Lung (tissue), 12 donors: Measurements from ENCODE around the gene SULT1C4. TPM values are rescaled to one million over a fixed set of nuclear protein-coding genes. Genes with fewer than 3 reads are reported as not detected.

Source experiments
- ATAC-seq: fragments of 200-7000 bp; cut with Tn5 transposase; one replicate; pipeline ENCODE4 v1.9.1; 2020; ENCODE audit warnings: moderate number of reproducible peaks; ENCODE audit not compliant: insufficient read depth, low FRiP score
- DNase-seq, 3 donors: peaks; one replicate each; pipeline ENCODE4 v3.0.0-alpha.2; 2013 to 2017
- H3K27ac ChIP-seq, 2 donors: one replicate each; pipeline ENCODE4 v1.5.1; 2013; ENCODE audit warnings: mild to moderate bottlenecking in 2 of 2, moderate library complexity in 2 of 2, control low read depth in 1 of 2, inconsistent platforms in 1 of 2, low read depth in 1 of 2, low read length in 1 of 2
- H3K27me3 ChIP-seq, 3 donors: one replicate each; pipeline ENCODE4 v1.5.1; 2013; ENCODE audit warnings: low read length in 2 of 3; ENCODE audit not compliant: control insufficient read depth in 3 of 3, insufficient read depth in 3 of 3
- H3K36me3 ChIP-seq, 4 donors: one replicate each; pipeline ENCODE4 v1.5.1; 2013; ENCODE audit warnings: low read length in 4 of 4, mild to moderate bottlenecking in 1 of 4, moderate library complexity in 1 of 4; ENCODE audit not compliant: control insufficient read depth in 4 of 4, insufficient read depth in 4 of 4
- H3K4me1 ChIP-seq, 5 donors: one replicate each; pipeline ENCODE4 v1.5.1; 2013; ENCODE audit warnings: low read length in 5 of 5, mild to moderate bottlenecking in 2 of 5, moderate library complexity in 1 of 5; ENCODE audit not compliant: control insufficient read depth in 5 of 5, insufficient read depth in 5 of 5
- H3K4me3 ChIP-seq: one replicate; pipeline ENCODE4 v1.5.1; 2013; ENCODE audit warnings: mild to moderate bottlenecking, control low read depth, moderate library complexity
- H3K9ac ChIP-seq, 2 donors: one replicate each; pipeline ENCODE4 v1.5.1; 2013; ENCODE audit warnings: low read length in 2 of 2, control low read depth in 1 of 2; ENCODE audit not compliant: insufficient read depth in 1 of 2
- H3K9me3 ChIP-seq, 4 donors: one replicate each; pipeline ENCODE4 v1.5.1; 2013; ENCODE audit warnings: low read length in 3 of 4, mild to moderate bottlenecking in 1 of 4, moderate library complexity in 1 of 4; ENCODE audit not compliant: control insufficient read depth in 4 of 4, insufficient read depth in 3 of 4
- WGBS, 2 donors: extraction: QIAGEN DNeasy Blood & Tissue Kit; methylation state at CpG; one replicate each; pipeline ENCODE4 v1.1.7; 2013; 5-methylcytosine and 5-hydroxymethylcytosine counted together
- polyA plus RNA-seq, 2 donors: library from polyadenylated mRNA; stranded (reverse); fragments of 200-250 nt; gene quantifications; one replicate each; pipeline ENCODE4 v1.2.1, GENCODE V29; 2013
- total RNA-seq, 2 donors: library from RNA; depleted of rRNA in 1 of 2; stranded (reverse); fragments of >200 nt in 1 of 2; gene quantifications; one replicate each; pipeline ENCODE4 v1.2.1, GENCODE V29; 2014 to 2021
- TF ChIP-seq, protein P1 (sequence below): IDR thresholded peaks from 2 replicates; pipeline ENCODE4 v1.5.1; 2012; ENCODE audit warnings: mild to moderate bottlenecking; ENCODE audit errors: control extremely low read depth, extremely low read depth
- donor health status: control.
- donor health status: control.
- donor health status: Bipolar disorder and iron deficiency.
- donor health status: healthy.
- donor health status: DM: yes; HTN: yes; CAD: no.

The SULT1C4 gene
- total and polyA plus RNA-seq, 4 donors = 1.7 to 85.0 (median 5.8) TPM

DNA sequence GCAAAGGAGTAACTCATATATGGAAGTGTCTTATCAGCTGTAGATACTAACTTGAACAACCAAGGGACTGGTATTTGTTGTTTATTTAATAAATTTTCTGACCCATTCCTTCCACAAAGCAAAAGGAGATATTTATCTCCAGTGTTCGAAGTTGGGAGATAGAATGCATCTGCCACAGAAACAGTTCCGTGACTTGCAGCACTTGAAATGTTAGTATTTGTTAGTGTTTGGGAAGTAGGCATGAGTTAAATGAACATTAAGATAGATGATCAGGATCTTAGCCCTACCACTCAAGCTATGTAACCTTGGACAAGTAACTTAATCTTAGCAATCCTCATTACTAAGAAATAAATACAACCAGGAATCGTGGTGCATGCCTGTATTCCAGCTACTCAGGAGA lies 12.1 kb upstream of the SULT1C4 start:
- Histone ChIP-seq H3K36me3 (no peaks in the 10 kb centered on the region), H3K9me3 (peaks cover 0 to 5% (median 0%) of the 10 kb centered on the region in 4 donors), H3K9ac (no peak overlapping the region), H3K4me3 (no peak overlapping the region), H3K27ac (no peak overlapping the region), H3K4me1 (peaks cover 0 to 2% (median 0%) of the 10 kb centered on the region in 5 donors), H3K27me3 (no peaks in the 10 kb centered on the region)
- 90 to 94% methylated on average over 3 of the region's 3 CpGs for WGBS, 2 donors
- TF ChIP-seq, protein P1, sequence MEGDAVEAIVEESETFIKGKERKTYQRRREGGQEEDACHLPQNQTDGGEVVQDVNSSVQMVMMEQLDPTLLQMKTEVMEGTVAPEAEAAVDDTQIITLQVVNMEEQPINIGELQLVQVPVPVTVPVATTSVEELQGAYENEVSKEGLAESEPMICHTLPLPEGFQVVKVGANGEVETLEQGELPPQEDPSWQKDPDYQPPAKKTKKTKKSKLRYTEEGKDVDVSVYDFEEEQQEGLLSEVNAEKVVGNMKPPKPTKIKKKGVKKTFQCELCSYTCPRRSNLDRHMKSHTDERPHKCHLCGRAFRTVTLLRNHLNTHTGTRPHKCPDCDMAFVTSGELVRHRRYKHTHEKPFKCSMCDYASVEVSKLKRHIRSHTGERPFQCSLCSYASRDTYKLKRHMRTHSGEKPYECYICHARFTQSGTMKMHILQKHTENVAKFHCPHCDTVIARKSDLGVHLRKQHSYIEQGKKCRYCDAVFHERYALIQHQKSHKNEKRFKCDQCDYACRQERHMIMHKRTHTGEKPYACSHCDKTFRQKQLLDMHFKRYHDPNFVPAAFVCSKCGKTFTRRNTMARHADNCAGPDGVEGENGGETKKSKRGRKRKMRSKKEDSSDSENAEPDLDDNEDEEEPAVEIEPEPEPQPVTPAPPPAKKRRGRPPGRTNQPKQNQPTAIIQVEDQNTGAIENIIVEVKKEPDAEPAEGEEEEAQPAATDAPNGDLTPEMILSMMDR = no peak
- no peak for DNase-seq
- no peak for ATAC-seq

DNA sequence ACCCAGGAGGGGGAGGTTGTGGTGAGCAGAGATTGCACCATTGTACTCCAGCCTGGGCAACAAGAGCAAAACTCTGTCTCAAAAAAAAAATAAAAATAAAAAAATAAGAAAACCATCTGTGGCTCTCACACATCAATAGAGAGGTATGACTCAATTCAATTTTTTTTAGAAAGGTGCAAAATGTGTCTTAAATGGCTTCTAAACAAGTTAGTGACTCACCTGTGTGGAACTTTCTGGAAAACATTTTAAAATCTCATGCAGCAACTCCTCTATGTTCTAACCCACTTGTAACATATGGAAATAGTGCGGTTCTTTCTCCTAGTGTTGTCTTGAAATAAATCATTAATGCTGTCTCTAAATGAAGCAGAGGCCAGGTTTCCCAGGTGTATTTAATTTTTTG lies 10.7 kb upstream of the SULT1C4 start:
- H3K4me3 ChIP-seq = no peak overlapping the region
- peaks cover 0 to 2% (median 0%) of the 10 kb centered on the region in 5 donors for H3K4me1 ChIP-seq
- TF ChIP-seq, protein P1 = no peak
- H3K27ac ChIP-seq = no peak overlapping the region
- peaks cover 0 to 5% (median 0%) of the 10 kb centered on the region in 4 donors for H3K9me3 ChIP-seq
- no peaks in the 10 kb centered on the region for H3K27me3 ChIP-seq
- DNase-seq = no peak
- no peak for ATAC-seq
- 97 to 98% methylated on average over 1 of the region's 1 CpG for WGBS, 2 donors
- no peaks in the 10 kb centered on the region for H3K36me3 ChIP-seq
- H3K9ac ChIP-seq = no peak overlapping the region

DNA sequence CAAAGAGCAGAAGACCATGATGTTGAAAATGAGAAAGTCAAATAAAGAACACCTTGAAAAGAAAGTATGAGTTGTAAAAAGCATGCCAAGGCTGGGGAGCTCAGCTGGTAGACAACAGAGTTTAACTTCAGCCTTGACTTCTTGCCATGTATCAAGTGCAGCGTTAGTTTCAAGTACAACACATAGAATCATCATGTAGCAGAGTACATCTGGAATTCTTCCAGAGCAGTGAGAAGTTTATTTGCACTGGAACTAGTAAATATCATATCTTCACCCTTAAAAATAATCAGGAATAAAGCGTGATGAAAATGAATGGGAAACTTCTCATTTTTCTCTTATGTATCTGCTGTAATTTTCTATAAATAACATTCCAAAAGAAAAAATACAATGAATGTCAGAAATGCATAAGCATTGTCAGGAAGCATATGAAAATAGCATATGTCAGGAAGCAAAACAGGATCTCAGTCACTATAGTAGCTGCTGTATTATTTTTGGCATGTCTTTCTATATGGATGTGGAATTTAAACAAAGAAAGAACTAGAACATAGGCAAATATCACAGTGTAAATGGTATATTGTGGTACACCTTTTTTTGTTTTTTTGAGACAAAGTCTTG lies 10.1 kb upstream of the SULT1C4 start:
- H3K27me3 ChIP-seq = no peaks in the 10 kb centered on the region
- H3K36me3 ChIP-seq = no peaks in the 10 kb centered on the region
- WGBS, 2 donors = 42 to 78% methylated on average over 2 of the region's 2 CpGs
- peaks cover 0 to 2% (median 0%) of the 10 kb centered on the region in 5 donors for H3K4me1 ChIP-seq
- DNase-seq = peak in 2 of 3 donors; percentile 33 to 57
- TF ChIP-seq, protein P1 = no peak
- no peak overlapping the region for H3K4me3 ChIP-seq
- peaks cover 0 to 5% (median 0%) of the 10 kb centered on the region in 4 donors for H3K9me3 ChIP-seq
- H3K9ac ChIP-seq = no peak overlapping the region
- no peak overlapping the region for H3K27ac ChIP-seq
- ATAC-seq = no peak

DNA sequence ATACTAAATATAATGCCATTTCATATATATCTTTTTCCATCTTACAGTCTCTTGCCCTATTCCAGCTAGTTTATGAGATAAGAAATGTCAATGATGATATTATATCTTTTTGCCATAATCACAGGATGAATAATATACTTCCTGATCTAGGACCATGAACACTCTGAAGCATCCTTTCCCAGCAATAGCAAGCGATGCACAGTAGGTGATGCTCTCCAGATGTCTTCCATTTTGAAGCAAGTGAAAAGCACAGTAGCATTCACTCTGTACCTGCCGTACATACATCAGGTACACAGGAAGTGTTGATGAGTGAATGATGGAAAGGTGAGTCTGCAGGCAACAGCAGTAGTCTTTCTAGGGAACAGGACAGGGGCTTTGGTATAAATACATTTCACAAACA lies 8.6 kb upstream of the SULT1C4 start:
- Histone ChIP-seq H3K4me1 (peaks cover 0 to 2% (median 0%) of the 10 kb centered on the region in 5 donors), H3K9ac (no peak overlapping the region), H3K4me3 (no peak overlapping the region), H3K36me3 (no peaks in the 10 kb centered on the region), H3K9me3 (peaks cover 0 to 5% (median 0%) of the 10 kb centered on the region in 4 donors), H3K27me3 (no peaks in the 10 kb centered on the region), H3K27ac (no peak overlapping the region)
- TF ChIP-seq, protein P1 = no peak
- DNase-seq = no peak
- ATAC-seq = no peak
- WGBS, 2 donors = 94 to 95% methylated on average over 2 of the region's 2 CpGs
